ENCODE results near the gene ENOX2.
"Not testable (repeated sequence)": the region's sequence is repeated elsewhere in the genome, so short reads cannot be mapped to it uniquely, and the experiment has no call there.

Gene ENOX2

DNA sequence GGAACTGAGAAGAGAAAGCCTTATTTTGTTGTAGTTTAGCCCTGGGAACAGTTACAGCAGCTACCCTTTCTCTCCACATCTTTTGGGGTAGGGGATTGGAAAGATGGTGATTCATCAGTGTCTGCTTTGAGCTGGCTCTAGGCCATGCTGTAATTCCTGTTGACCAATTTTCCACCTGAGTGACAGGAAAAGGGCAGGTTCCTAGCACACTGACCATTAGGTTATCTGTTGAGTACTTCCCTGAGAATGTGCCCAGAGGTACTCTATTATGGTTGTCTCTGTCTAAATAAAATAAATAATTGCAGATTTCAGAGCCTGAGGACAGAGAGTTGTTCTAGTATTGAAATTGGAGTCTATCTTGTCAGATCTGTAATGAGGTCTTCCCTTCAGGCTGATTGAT lies 109.0 kb downstream of the ENOX2 start:
- Histone ChIP-seq H3K9me3 (ENCODE audit: low read depth, low read length) (no peaks in the 10 kb centered on the region), H3K9ac (ENCODE audit: insufficient read length) (no peak overlapping the region), H3K4me3 (no peak overlapping the region), H3K36me3 (ENCODE audit: insufficient read depth, low read length) (no peaks in the 10 kb centered on the region), H3K27ac (no peak overlapping the region)
- DNase-seq (ENCODE audit: low read depth, low spot score) = no peak
- TF ChIP-seq POLR2AphosphoS5 (IDR thresholded peaks at IDR 0.05; ENCODE audit: borderline replicate concordance, low read depth, low read length) (no peak), FOXP2 (optimal IDR thresholded peaks at IDR 0.05; ENCODE audit: control extremely low read depth, extremely low read length, insufficient read depth) (no peak)

- not testable (repeated sequence) for H3K9ac ChIP-seq (ENCODE audit: insufficient read length); H3K36me3 ChIP-seq (ENCODE audit: insufficient read depth, low read length); DNase-seq (ENCODE audit: low read depth, low spot score); H3K4me3 ChIP-seq; H3K9me3 ChIP-seq (ENCODE audit: low read depth, low read length); H3K27ac ChIP-seq
Measured at GRCh38 chrX:130791870-130792269, 111.1 kb downstream of the ENOX2 start.

DNA sequence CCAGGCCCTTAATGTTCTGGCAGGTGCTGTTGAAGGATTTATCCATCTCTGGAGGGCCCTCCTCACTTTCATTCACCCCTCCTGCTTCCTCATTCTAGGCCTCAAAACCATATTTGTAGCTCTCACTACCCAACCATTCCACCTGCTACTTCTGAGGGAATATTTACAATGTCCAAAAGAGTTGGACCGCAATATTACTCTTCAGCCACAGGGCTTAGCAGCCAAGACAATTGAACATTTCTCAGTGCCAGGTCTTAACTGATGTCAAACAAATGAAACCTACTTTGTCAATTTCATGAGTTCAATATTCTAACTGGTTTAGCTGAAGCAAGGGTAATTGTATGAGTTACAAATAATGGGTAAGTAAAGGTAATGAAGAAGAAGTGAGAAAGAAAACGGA lies 113.2 kb downstream of the ENOX2 start:
- H3K9me3 ChIP-seq (ENCODE audit: low read depth, low read length) = no peaks in the 10 kb centered on the region
- H3K9ac ChIP-seq (ENCODE audit: insufficient read length) = no peak overlapping the region
- TF ChIP-seq POLR2AphosphoS5 (IDR thresholded peaks at IDR 0.05; ENCODE audit: borderline replicate concordance, low read depth, low read length) (no peak), FOXP2 (optimal IDR thresholded peaks at IDR 0.05; ENCODE audit: control extremely low read depth, extremely low read length, insufficient read depth) (no peak), EZH2 (IDR thresholded peaks at IDR 0.05) (no peak)
- H3K4me3 ChIP-seq = no peak overlapping the region
- no peak for DNase-seq (ENCODE audit: low read depth, low spot score)
- H3K27ac ChIP-seq = no peak overlapping the region
- no peaks in the 10 kb centered on the region for H3K36me3 ChIP-seq (ENCODE audit: insufficient read depth, low read length)

DNA sequence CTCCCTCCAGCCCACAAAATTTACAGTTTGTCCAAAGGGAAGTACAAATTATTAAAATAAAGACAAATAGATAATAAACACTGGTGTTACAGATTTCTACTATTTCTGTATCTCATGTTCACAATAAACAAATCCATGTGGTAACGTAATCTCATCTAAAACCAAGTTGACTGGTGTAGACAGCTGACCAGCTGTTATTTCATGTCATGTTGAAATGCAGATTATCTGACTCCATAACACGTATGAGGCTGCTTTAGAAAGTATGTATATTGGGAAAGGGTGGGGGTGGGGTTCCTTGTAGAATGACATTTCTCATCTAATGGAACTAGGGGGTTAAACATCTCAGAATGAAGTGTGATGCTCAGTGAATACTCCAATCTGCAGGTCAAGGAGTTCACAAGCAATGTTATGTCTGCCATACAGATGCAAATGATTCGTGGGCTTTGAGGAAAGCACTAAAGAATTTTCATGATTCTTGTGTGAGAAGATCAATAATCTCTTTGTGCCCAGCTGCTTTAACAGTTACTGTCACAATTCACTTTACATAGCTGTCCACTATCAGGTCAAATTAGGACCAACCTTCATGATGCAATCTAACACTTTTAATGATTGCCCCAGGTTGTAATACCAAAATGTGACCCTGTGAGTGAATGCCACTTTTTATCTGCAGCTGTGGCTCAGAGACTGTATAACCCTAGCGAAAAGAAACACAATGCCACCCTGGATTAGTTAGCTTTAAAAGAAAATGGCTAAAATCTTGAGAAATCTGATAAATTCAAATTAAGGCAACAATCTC lies 114.0 kb downstream of the ENOX2 start:
- Histone ChIP-seq H3K9me3 (ENCODE audit: low read depth, low read length) (no peaks in the 10 kb centered on the region), H3K9ac (ENCODE audit: insufficient read length) (no peak overlapping the region), H3K27ac (no peak overlapping the region), H3K4me3 (no peak overlapping the region), H3K36me3 (ENCODE audit: insufficient read depth, low read length) (no peaks in the 10 kb centered on the region)
- DNase-seq (ENCODE audit: low read depth, low spot score) = no peak
- TF ChIP-seq FOXP2 (optimal IDR thresholded peaks at IDR 0.05; ENCODE audit: control extremely low read depth, extremely low read length, insufficient read depth) = no peak
- no peak for TF ChIP-seq EZH2 (IDR thresholded peaks at IDR 0.05)
- no peak for TF ChIP-seq POLR2AphosphoS5 (IDR thresholded peaks at IDR 0.05; ENCODE audit: borderline replicate concordance, low read depth, low read length)

GRCh38 chrX:130786030-130786429 lies 117.0 kb downstream of the ENOX2 start:
- no peaks in the 10 kb centered on the region for H3K9me3 ChIP-seq (ENCODE audit: low read depth, low read length)
- no peak overlapping the region for H3K9ac ChIP-seq (ENCODE audit: insufficient read length)
- DNase-seq (ENCODE audit: low read depth, low spot score) = no peak
- TF ChIP-seq POLR2AphosphoS5 (IDR thresholded peaks at IDR 0.05; ENCODE audit: borderline replicate concordance, low read depth, low read length) (no peak), EZH2 (IDR thresholded peaks at IDR 0.05) (no peak), FOXP2 (optimal IDR thresholded peaks at IDR 0.05; ENCODE audit: control extremely low read depth, extremely low read length, insufficient read depth) (no peak)
- no peaks in the 10 kb centered on the region for H3K36me3 ChIP-seq (ENCODE audit: insufficient read depth, low read length)
- H3K4me3 ChIP-seq = no peak overlapping the region
- no peak overlapping the region for H3K27ac ChIP-seq

GRCh38 chrX:130778773-130779172 lies 124.2 kb downstream of the ENOX2 start:
- DNase-seq (ENCODE audit: low read depth, low spot score) = no peak
- H3K27ac ChIP-seq = no peak overlapping the region
- H3K9ac ChIP-seq (ENCODE audit: insufficient read length) = no peak overlapping the region
- no peak for TF ChIP-seq EZH2 (IDR thresholded peaks at IDR 0.05)
- no peak for TF ChIP-seq POLR2AphosphoS5 (IDR thresholded peaks at IDR 0.05; ENCODE audit: borderline replicate concordance, low read depth, low read length)
- no peak for TF ChIP-seq FOXP2 (optimal IDR thresholded peaks at IDR 0.05; ENCODE audit: control extremely low read depth, extremely low read length, insufficient read depth)
- H3K9me3 ChIP-seq (ENCODE audit: low read depth, low read length) = no peaks in the 10 kb centered on the region
- no peaks in the 10 kb centered on the region for H3K36me3 ChIP-seq (ENCODE audit: insufficient read depth, low read length)
- no peak overlapping the region for H3K4me3 ChIP-seq

DNA sequence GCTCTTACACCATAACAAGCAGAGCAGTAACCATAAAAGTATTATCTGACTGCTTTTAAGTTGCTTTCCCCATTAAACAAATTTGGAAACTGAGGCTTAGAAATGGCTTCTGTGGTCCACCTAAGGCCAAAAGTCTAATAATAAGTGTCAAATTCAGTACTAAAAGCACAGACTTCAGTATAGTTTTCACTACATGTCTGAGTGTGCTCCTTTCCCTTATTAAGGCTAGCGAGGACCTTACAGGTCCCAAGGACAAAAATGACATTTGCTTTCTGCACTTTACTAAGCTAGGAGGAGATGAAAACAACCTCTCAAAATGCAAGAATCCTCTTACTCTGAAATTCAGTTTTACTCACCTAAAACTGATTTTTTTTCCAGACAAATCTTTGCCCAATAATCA lies 127.2 kb downstream of the ENOX2 start:
- no peak overlapping the region for H3K9ac ChIP-seq (ENCODE audit: insufficient read length)
- no peak for TF ChIP-seq EZH2 (IDR thresholded peaks at IDR 0.05)
- TF ChIP-seq FOXP2 (optimal IDR thresholded peaks at IDR 0.05; ENCODE audit: control extremely low read depth, extremely low read length, insufficient read depth) = no peak
- no peak for TF ChIP-seq POLR2AphosphoS5 (IDR thresholded peaks at IDR 0.05; ENCODE audit: borderline replicate concordance, low read depth, low read length)
- DNase-seq (ENCODE audit: low read depth, low spot score) = no peak

GRCh38 chrX:130772776-130773143 lies 130.2 kb downstream of the ENOX2 start:
- no peak overlapping the region for H3K9ac ChIP-seq (ENCODE audit: insufficient read length)
- no peaks in the 10 kb centered on the region for H3K36me3 ChIP-seq (ENCODE audit: insufficient read depth, low read length)
- TF ChIP-seq FOXP2 (optimal IDR thresholded peaks at IDR 0.05; ENCODE audit: control extremely low read depth, extremely low read length, insufficient read depth) = no peak
- H3K9me3 ChIP-seq (ENCODE audit: low read depth, low read length) = no peaks in the 10 kb centered on the region
- DNase-seq (ENCODE audit: low read depth, low spot score) = no peak
- no peak overlapping the region for H3K27ac ChIP-seq
- no peak overlapping the region for H3K4me3 ChIP-seq

More for the DNA sequence above, 127.2 kb downstream of the ENOX2 start:
- H3K36me3 ChIP-seq (ENCODE audit: insufficient read depth, low read length) = no peaks in the 10 kb centered on the region
- no peak overlapping the region for H3K27ac ChIP-seq
- H3K9me3 ChIP-seq (ENCODE audit: low read depth, low read length) = no peaks in the 10 kb centered on the region
- no peak overlapping the region for H3K4me3 ChIP-seq

DNA sequence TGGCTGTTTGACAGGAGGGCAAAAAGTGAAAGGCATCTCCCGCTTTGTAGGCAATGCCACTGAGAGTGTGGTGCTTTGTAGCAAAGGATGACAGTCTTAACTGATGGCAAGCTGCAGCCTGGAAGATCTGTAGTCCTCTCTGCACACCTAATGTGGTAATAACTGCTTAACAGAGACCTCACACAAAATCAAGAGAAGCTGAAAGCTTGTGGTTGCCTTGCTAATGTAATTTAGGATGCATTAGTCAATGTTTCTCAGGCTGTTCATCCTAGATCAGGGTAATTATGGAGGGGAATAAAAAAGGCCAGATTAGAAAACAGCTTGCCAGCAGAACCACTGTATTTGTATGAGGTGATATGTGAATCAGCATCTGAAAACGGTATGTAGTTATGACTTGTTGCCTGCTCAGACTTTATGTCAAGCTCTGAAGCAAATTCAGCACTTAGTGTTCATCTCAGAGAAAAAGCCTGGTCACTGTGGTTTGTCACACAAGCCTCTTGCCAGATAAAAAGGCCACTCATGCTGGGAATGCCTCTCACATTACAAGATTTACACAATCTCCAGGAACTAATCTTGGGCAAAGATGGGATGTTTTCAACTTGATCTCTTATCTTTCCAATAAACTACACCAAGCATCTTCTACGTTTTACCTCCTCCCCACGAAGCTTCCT lies 130.8 kb downstream of the ENOX2 start:
- Histone ChIP-seq H3K9ac (ENCODE audit: insufficient read length) (no peak overlapping the region), H3K4me3 (no peak overlapping the region), H3K36me3 (ENCODE audit: insufficient read depth, low read length) (no peaks in the 10 kb centered on the region), H3K27ac (no peak overlapping the region), H3K9me3 (ENCODE audit: low read depth, low read length) (no peaks in the 10 kb centered on the region)
- DNase-seq (ENCODE audit: low read depth, low spot score) = no peak
- TF ChIP-seq EZH2 (IDR thresholded peaks at IDR 0.05) (no peak), FOXP2 (optimal IDR thresholded peaks at IDR 0.05; ENCODE audit: control extremely low read depth, extremely low read length, insufficient read depth) (no peak), POLR2AphosphoS5 (IDR thresholded peaks at IDR 0.05; ENCODE audit: borderline replicate concordance, low read depth, low read length) (no peak)

All from SK-N-MC (cell line).